ENCODE data around the gene KIAA1328.

KIAA1328 gene

DNA sequence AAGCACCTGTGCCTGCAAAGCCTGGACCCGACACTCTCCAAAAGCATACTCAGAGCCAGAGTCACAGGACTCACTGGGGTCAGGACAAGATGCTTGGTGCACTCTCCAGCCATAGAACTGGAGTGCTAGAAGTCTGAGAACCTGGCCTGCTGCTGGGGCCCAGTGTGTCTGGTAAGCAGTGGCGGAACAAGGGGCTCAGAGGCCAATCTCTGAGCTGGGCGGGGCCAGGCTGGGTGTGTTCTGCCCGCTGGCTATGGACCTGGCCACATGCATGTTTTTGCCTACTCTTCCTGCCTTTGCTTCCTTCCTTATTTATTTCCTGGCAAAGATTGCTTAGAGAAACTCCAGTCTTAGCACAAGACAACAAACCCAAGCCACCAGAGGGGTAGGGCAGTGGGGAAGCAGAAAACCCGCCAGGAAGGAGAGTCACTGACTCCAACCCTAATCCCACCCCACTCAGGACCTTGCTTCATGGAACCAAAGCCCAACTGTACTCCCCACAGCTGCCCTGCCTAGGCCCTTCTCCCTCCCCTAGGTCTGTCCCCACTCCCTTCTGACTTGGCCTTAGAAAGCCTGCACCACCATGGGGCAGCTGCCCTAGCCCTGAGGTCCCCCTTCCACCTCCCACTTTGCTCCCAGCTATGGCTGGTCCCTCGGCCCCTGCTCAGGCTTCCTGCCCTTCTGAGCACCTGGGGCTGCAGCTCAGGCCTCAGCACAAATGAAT lies 421.1 kb downstream of the KIAA1328 start:
- no peak for DNase-seq (ENCODE audit: low read depth in 2 of 2, low spot score in 1 of 2)

- DNase-seq (ENCODE audit: low read depth in 2 of 2, low spot score in 1 of 2) = no peak
These were observed 422.8 kb downstream of the KIAA1328 start for GRCh38 chr18:37251679-37252078.

GRCh38 chr18:37252342-37252741 lies 423.4 kb downstream of the KIAA1328 start:
- no peak for DNase-seq (ENCODE audit: low read depth in 2 of 2, low spot score in 1 of 2)

GRCh38 chr18:37252854-37253393 lies 424.0 kb downstream of the KIAA1328 start:
- no peak for DNase-seq (ENCODE audit: low read depth in 2 of 2, low spot score in 1 of 2)

GRCh38 chr18:37253394-37254235 lies 424.7 kb downstream of the KIAA1328 start:
- DNase-seq (ENCODE audit: low read depth in 2 of 2, low spot score in 1 of 2) = no peak

DNA sequence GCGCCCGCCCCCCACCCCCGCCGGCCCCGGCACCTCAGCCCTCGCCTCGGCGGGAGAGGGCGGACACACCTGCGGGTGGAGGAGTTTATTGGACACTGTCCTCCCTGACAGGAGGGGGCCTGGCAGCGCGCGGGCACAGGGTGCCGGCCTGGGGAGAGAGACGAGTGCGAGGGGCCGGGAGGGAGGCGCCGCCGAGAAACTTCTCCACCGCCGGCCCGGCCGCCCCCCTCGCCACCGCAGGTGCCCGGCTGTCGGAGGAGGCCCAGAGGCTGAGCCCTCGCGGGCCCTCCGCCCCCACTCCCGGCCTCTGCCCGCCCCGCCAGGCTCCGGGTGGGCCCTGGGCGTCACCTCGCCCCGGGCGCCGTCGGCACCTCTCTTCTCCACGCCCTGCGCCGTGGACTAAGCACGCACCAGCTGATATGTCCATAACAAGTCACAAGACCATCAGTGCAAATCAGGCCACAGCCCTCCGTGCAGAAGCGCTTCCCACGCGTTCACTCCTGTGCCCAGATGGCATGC lies 425.4 kb downstream of the KIAA1328 start:
- DNase-seq (ENCODE audit: low read depth in 2 of 2, low spot score in 1 of 2) = no peak

DNA sequence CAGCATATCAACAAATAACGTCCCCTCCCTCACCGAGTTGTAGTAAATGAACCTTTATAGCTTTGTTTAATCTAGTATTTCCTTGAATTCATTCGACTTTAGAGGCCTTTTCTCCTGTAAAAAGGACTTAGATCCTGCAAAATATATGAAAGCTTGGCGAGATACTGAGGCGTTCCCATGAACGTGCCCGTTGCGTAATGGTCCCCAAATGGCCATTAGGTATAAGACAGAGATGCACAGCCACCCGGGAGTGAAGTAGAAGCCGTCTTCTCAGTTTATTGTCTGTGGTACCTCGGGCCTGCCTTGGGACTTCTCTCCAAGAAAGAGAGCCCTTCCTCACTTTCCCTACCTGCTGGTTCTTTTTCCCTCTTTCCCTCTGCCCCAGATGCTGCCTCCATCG lies 426.0 kb downstream of the KIAA1328 start:
- DNase-seq (ENCODE audit: low read depth in 2 of 2, low spot score in 1 of 2) = no peak

DNA sequence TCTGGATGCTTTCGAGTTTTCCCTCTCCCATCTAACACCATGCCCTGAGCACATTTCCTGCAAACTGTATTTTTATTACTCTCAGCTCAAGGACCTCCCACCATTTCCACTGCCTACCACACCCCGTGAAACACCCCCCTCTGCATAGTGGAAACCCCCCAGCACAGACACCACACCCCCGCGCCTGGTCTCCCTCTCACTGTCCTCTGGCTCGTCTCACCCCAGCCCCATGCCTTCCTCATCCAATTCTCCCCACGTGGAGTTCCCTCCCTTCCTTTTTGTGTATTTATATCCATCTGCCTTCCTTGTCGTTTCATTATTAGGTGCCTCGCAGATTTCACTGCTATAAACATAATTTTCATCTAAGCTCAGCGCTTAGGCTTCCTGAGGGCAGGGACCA lies 429.2 kb downstream of the KIAA1328 start:
- DNase-seq (ENCODE audit: low read depth in 2 of 2, low spot score in 1 of 2) = no peak

DNA sequence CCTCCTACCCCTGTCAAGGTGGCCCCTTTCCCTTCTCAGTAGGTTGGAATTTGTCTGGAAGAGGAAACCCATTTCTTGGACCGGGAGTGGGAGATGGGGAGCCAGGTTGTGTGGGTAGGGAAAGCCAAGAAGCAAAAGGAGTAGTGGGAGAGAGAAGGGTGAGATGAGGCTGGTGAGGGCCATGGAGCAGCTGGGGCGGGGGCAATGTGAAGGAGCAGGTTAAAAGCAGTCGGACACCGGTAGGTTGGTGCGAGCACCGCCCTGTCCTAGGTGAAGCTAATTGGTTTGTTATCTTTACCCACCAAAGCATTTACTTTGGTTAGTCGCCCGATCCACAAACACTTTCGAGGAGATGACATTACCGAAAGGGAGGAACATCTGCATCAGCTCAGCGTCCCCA lies 429.9 kb downstream of the KIAA1328 start:
- DNase-seq (ENCODE audit: low read depth in 2 of 2, low spot score in 1 of 2) = no peak

DNA sequence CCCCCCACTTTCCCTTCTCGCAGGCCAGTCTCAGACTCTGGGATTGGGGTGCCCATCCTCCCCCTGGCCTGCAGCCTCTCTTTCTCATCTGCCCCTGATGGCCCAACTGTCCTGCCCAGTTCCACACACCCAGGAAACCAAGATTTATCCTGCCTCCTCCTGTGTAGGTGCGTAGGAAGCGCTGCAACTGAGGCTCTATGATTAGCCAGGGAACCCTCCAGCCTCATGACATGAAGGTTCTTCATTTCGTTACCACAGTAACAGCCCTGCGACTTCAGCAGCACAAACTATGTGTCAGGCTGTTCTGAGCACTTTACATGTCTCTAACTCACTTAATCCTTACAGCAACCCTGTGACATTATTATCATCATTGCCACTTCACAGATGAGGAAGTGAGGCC lies 430.8 kb downstream of the KIAA1328 start:
- no peak for DNase-seq (ENCODE audit: low read depth in 2 of 2, low spot score in 1 of 2)

DNA sequence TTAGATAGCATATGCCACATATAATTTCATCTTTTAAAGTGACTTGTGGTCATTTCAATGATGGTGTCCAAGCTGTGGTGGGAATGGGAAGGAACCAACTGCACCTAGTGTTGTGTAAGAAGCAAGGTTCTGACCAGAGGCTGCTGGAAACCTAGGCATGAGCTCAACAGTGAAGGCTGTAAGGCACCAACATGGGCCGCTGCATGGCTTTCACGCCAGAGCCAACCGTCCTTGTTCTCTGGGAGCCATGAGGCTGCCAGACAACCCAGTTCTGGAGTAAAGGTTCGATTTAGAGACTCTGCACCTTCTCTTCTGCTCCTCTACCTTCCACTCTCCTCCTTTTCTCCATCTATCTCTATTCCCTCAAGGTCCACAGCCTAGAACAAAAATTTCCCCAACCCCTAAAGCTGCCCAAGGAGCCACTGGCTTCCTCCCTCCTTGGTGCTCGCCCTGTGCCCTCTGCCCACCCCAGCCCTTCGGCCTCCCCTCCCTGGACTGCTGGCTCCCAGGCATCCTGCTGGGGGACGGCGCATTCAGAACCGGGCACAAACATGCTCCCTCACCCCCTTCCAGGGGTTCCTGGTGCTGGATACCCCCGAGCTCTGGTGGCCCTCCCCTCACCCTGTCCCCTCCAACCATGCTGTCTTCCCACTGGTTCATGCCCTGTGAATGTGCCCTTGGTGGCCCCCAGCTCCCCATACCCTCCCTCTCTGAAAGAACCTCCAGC lies 431.6 kb downstream of the KIAA1328 start:
- DNase-seq (ENCODE audit: low read depth in 2 of 2, low spot score in 1 of 2) = no peak

DNA sequence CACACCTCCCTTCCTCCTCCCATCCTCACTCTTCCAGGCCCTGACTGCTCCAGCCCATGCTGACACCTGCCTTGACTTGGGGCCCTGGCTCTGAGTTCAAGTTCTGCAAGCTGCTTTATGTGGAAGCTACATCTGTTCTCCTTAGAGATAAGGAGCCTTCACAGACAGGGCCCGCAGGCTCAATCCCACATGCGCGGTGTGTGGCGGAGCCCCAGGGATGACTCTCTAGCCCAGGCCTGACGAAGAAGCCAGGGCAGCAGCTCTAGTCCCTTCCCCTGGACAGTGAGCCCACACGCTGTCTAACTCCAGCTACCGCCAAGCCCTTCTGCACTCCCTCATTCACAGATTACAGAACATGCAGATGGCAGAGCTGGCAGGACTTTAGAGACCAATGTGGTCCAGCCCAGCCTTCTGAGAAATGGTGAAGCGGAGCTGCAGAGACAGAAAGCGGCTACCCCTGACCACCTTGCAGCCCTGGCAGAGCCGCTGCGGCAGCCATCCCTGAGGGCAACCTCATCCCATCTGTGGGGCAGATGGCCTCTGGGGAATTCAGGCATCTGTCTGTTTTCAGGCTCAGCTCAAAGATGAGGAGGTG lies 432.4 kb downstream of the KIAA1328 start:
- no peak for DNase-seq (ENCODE audit: low read depth in 2 of 2, low spot score in 1 of 2)

DNA sequence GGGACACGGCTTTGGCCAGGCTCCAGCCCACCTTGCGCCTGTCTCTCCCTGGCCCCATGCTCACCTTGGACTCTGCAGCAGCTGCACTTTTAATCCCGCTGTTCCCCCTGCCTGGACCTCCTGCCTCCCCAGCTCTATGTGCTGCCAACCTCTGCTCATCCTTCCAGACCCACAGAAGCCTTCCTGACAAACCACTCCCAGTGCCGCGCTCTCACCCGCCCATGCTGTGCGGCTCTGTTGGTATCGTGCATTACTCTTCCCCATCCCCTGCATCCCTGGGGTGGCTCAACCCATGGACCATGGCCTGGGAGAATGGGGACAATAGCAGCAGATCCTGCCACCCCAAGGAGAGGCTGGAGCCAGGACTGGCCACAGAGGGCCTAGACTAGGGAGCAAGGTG lies 433.1 kb downstream of the KIAA1328 start:
- no peak for DNase-seq (ENCODE audit: low read depth in 2 of 2, low spot score in 1 of 2)

DNA sequence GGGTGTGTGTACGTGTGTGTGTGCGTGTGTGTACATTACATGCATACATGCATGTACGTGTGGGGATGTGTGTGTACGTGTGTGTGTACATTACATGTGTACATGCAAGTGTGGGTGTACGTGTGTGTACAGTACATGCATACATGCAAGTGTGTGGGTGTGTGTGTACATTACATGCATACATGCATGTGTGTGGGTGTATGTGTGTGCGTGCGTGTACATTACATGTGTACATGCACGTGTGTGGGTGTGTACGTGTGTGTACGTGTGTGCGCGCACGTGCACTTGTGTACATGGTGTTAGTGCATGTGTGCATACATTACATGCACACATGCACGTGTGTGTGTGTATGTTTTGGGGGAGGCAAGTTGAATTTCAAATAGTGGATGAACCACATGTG lies 436.0 kb downstream of the KIAA1328 start:
- DNase-seq (ENCODE audit: low read depth in 2 of 2, low spot score in 1 of 2) = no peak

DNA sequence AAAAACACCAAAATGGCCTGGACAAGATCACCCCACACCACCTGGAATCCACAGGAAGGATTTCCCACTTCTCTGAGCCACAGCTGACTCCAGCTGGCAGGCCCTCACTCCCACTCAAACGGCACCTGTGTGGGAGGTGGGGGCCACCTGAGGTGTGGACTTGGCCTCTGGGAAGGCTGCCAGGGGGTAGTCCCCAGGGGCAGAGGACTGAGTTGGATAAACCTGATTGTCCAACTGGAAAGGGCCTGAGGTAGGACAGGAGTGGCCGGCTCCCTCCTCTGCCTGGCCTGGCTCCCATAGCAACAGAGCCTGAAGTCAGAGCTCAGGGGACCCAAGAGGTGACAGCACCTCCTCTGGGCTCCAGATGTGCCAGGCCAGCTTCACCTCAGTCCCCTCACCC lies 436.5 kb downstream of the KIAA1328 start:
- no peak for DNase-seq (ENCODE audit: low read depth in 2 of 2, low spot score in 1 of 2)

- DNase-seq (ENCODE audit: low read depth in 2 of 2, low spot score in 1 of 2) = no peak
These were observed 437.4 kb downstream of the KIAA1328 start for GRCh38 chr18:37266290-37266689.

DNA sequence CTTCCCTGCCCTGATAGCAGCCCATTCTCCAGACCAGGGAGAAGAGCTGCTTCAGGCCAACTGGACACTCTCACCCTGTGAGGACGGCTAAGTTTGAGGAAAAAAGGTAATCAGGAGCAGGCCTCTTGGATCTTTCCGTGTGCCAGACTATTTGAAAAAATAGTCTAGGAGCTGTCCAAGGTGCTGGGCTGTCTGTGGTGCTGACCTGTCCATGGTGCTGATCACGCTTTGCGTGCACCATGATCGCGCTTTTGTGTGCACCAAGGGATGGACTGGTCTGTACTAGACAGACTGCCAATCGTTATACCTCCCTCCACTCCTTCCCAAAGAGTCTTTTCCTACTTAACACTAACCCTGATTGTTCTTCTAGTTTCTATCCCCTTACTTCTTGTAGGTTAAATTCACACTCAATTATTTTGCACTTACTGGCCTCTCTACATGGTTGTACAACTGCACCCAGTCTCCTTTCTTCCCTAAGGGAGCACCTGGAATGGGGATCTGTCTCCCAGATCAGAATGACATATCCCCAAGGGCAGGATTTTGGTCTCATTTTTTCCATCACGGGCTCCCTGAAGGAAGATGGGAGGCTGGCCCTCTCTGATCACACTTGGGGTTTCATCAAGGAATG lies 441.2 kb downstream of the KIAA1328 start:
- no peak for DNase-seq (ENCODE audit: low read depth in 2 of 2, low spot score in 1 of 2)

DNA sequence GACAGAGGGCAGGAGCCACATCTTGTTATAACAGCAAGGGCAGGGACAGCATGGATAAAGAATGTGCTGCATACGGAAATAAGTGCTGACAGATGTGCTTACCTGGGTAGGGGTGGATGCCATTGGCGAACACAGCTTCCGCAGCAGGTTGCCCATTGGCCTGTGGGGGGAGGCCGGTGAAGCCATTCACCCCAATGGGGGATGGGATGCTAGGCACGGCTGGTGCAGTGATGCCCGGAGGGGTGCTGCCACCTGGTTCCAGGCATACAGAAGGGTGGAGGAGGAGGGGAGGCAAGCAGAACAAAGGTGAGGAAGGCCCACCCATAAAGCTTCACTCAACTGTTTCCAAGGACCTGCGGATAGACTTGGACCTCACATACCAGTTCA lies 441.7 kb downstream of the KIAA1328 start:
- no peak for DNase-seq (ENCODE audit: low read depth in 2 of 2, low spot score in 1 of 2)

DNA sequence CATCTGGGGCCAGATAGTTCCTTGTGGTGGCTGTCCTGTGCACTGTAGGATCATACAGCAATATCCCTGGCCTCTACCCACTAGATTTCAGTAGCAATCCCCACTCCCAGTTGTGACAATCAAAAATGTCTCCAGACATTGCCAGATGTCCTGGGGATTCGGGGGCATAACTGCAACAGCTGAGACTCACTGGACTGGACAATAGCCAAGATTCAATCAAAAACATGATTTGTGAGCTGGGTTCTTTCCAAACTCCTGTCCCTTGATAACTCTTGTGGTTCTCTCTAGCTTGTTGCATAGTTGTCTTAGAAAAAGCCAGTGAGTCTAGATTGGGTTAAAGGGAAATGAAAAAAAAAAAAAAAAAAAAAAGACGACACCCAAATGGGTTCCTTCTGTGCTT lies 443.3 kb downstream of the KIAA1328 start:
- no peak for DNase-seq (ENCODE audit: low read depth in 2 of 2, low spot score in 1 of 2)

GRCh38 chr18:37272841-37273240 lies 443.9 kb downstream of the KIAA1328 start:
- no peak for DNase-seq (ENCODE audit: low read depth in 2 of 2, low spot score in 1 of 2)
